Erythroblast (primary cell): ENCODE measurements around the gene TTC28.

ENCODE experiments used
- GATA1 ChIP-seq: IDR thresholded peaks from 2 replicates; pipeline ENCODE4 v1.6.1; 2011; ENCODE audit warnings: low read depth, mild to moderate bottlenecking, control low read depth, low read length, moderate library complexity
- POLR2A ChIP-seq: IDR thresholded peaks from 2 replicates; pipeline ENCODE4 v1.6.1; 2011; ENCODE audit warnings: mild to moderate bottlenecking, low read length

DNA sequence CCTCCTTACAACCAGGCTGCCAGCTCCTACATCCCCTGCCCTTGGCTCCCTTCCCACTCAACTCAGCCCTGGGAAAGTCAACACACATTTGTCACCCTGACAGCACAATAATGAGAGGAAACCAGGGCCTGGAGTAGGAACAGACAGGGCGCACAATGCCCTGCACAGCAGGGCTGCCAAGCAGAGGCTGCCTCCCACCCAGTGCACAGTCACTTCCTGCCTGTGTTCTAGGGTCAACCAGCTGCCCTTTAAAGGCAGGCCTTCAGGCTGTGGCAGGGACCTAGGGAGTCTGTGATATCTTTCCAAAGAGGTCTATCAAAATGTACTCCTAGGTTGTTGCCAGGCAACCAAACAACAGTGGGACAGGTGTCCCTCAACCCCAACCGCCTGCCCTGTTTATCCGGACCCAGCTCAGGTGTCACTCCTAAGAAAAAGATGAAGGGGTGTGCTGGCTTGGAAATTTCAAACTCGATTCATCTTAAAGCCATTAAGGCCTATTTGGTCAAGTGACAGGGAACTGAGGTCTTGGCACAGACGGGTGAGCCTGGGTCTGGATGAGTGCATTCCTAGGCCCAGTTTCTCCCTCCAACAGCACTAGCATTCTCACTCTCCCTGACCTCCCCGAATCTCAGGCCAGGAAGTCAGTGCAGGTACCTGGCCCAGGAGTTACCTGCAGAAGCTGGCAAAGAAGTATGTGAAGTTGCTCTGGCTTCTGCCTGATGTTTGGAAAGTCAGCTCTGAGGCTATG, 650.3 kb downstream of the TTC28 start:
- no peak for TF ChIP-seq GATA1
- no peak for TF ChIP-seq POLR2A
